GDM1 (cell line): ENCODE data around the gene LEMD3.

Experiments used
- DNase-seq: peaks from one replicate; lab custom pipeline; 2025; lab: John Stamatoyannopoulos, UW

LEMD3 gene

GRCh38 chr12:65169320-65170208 is at the start of gene LEMD3:
TSS of gene LEMD3 (plus strand) at chr12:65169583. CDS start at chr12:65169597, 14 bp downstream.
- peak; percentile 85 for DNase-seq

GRCh38 chr12:65121049-65121955 is 48.1 kb upstream of the LEMD3 start, which contains the start of gene WIF1:
TSS of gene WIF1 (minus strand) at chr12:65121305. CDS start at chr12:65121191, 114 bp downstream.
- DNase-seq = no peak

GRCh38 chr12:65121956-65122469 is 47.4 kb upstream of the LEMD3 start:
- DNase-seq = no peak

GRCh38 chr12:65122703-65123102 is 46.7 kb upstream of the LEMD3 start:
- no peak for DNase-seq

GRCh38 chr12:65123435-65124063 is 45.8 kb upstream of the LEMD3 start:
- DNase-seq = no peak

- no peak for DNase-seq
These were observed 44.1 kb upstream of the LEMD3 start for GRCh38 chr12:65125247-65125646.

- DNase-seq = no peak
These were observed 43.4 kb upstream of the LEMD3 start for GRCh38 chr12:65125975-65126374.

- no peak for DNase-seq
These were observed 42.9 kb upstream of the LEMD3 start for GRCh38 chr12:65126482-65126881.

- no peak for DNase-seq
These were observed 35.5 kb upstream of the LEMD3 start for GRCh38 chr12:65133879-65134278.

- no peak for DNase-seq
These were observed 30.0 kb upstream of the LEMD3 start for GRCh38 chr12:65139389-65139788.

GRCh38 chr12:65140738-65141137 is 28.6 kb upstream of the LEMD3 start:
- DNase-seq = no peak

GRCh38 chr12:65147312-65147905 is 22.0 kb upstream of the LEMD3 start:
- DNase-seq = no peak

- no peak for DNase-seq
These were observed 17.4 kb upstream of the LEMD3 start for GRCh38 chr12:65152012-65152411.

GRCh38 chr12:65152596-65152995 is 16.8 kb upstream of the LEMD3 start:
- DNase-seq = no peak

GRCh38 chr12:65155784-65156183 is 13.6 kb upstream of the LEMD3 start:
- DNase-seq = no peak

GRCh38 chr12:65156366-65156841 is 13.0 kb upstream of the LEMD3 start:
- DNase-seq = peak; percentile 21

- no peak for DNase-seq
These were observed 12.3 kb upstream of the LEMD3 start for GRCh38 chr12:65157091-65157490.

GRCh38 chr12:65162609-65163008 is 6.8 kb upstream of the LEMD3 start:
- no peak for DNase-seq

GRCh38 chr12:65164244-65164643 is 5.1 kb upstream of the LEMD3 start:
- DNase-seq = no peak

- DNase-seq = no peak
These were observed 4.6 kb upstream of the LEMD3 start for GRCh38 chr12:65164774-65165173.

- no peak for DNase-seq
These were observed 583 bp upstream of the LEMD3 start for GRCh38 chr12:65168681-65169319.
